Caco-2 (cell line): ENCODE results near the gene MBD3L2. TPM values are rescaled to one million over a fixed set of nuclear protein-coding genes. Genes with fewer than 3 reads are reported as not detected.

Experiments
- BruUV-seq: library from RNA; stranded (reverse); fragments of 400-500 nt; replicated peaks from 2 replicates; lab custom pipeline; 2021; lab: Mats Ljungman, UMichigan
- CTCF ChIA-PET: fragments of 300-600 bp; sonication (Branson Sonifier 250); formaldehyde crosslinking; loops from one replicate; lab custom pipeline; 2022; ENCODE audit warnings: antibody characterized with exemption; lab: Charles Lee
- POLR2A ChIA-PET: fragments of 300-600 bp; sonication (Branson Sonifier 250); formaldehyde crosslinking; loops from one replicate; lab custom pipeline; 2022; ENCODE audit warnings: antibody characterized with exemption; lab: Charles Lee
- DNase-seq, 2 experiments: peaks; one replicate each; pipeline versions ENCODE4 v3.0.0 to v3.0.0-alpha.2; 2020 to 2022
- H3K27me3 ChIP-seq: replicated peaks from 2 replicates; pipeline ENCODE4 v1.6.0; 2011; ENCODE audit warnings: low read length; ENCODE audit not compliant: control insufficient read depth, insufficient read depth
- H3K36me3 ChIP-seq: 2 replicates; pipeline ENCODE4 v1.5.1; 2011; ENCODE audit warnings: low read length; ENCODE audit not compliant: control insufficient read depth, insufficient read depth
- H3K4me1 ChIP-seq: fragments of 250-450 bp; sonication (Bioruptor Pico); 2 replicates; pipeline ENCODE4 v1.5.1; 2020; ENCODE audit warnings: mild to moderate bottlenecking
- H3K4me3 ChIP-seq: 2 replicates; pipeline ENCODE4 v1.5.1; 2011; ENCODE audit warnings: low read depth, mild to moderate bottlenecking, control low read depth, low read length
- H3K9me3 ChIP-seq: fragments of 250-450 bp; sonication (Bioruptor Pico); 2 replicates; pipeline ENCODE4 v1.5.1; 2020; ENCODE audit warnings: mild to moderate bottlenecking, moderate library complexity
- H3K27ac Mint-ChIP-seq: one replicate; pipeline ENCODE4 v1.8.0; 2022; ENCODE audit warnings: mixed read lengths; ENCODE audit not compliant: unreplicated experiment
- H3K27me3 Mint-ChIP-seq: one replicate; pipeline ENCODE4 v1.8.0; 2022; ENCODE audit warnings: mixed read lengths; ENCODE audit not compliant: insufficient read depth, unreplicated experiment
- H3K36me3 Mint-ChIP-seq: one replicate; pipeline ENCODE4 v1.8.0; 2022; ENCODE audit warnings: mild to moderate bottlenecking, mixed read lengths; ENCODE audit not compliant: insufficient read depth, unreplicated experiment
- H3K4me1 Mint-ChIP-seq: one replicate; pipeline ENCODE4 v1.8.0; 2022; ENCODE audit warnings: low read depth, mixed read lengths; ENCODE audit not compliant: unreplicated experiment
- H3K4me3 Mint-ChIP-seq: one replicate; pipeline ENCODE4 v1.8.0; 2022; ENCODE audit warnings: mild to moderate bottlenecking, moderate library complexity, mixed read lengths; ENCODE audit not compliant: unreplicated experiment
- H3K9me3 Mint-ChIP-seq: one replicate; pipeline ENCODE4 v1.8.0; 2022; ENCODE audit warnings: mixed read lengths; ENCODE audit not compliant: unreplicated experiment
- intact Hi-C: fragments of 100-400 bp; cut with micrococcal nuclease; formaldehyde crosslinking; loops from one replicate; pipeline ENCODE4 v1.10.0; 2022; ENCODE audit not compliant: unreplicated experiment
- total RNA-seq: library from RNA; stranded (reverse); gene quantifications from 2 replicates; pipeline ENCODE4 v1.2.3, GENCODE V29; 2022
- TF ChIP-seq, protein P1 (sequence below), 2 experiments: fragments of 200-600 bp in 1 of 2; IDR thresholded peaks; 1 replicate in 1 of 2; 2 replicates in 1 of 2; pipeline versions ENCODE4 v1.5.1 to v1.8.0; 2011 to 2022; ENCODE audit warnings: antibody characterized with exemption in 1 of 2, control low read depth in 1 of 2, inconsistent platforms in 1 of 2, low read depth in 1 of 2, low read length in 1 of 2, mild to moderate bottlenecking in 1 of 2, moderate library complexity in 1 of 2; ENCODE audit not compliant: insufficient read depth in 1 of 2, severe bottlenecking in 1 of 2, unreplicated experiment in 1 of 2

The MBD3L2 gene
- total RNA-seq, 1 experiment from 2014 or later, result not detected

DNA sequence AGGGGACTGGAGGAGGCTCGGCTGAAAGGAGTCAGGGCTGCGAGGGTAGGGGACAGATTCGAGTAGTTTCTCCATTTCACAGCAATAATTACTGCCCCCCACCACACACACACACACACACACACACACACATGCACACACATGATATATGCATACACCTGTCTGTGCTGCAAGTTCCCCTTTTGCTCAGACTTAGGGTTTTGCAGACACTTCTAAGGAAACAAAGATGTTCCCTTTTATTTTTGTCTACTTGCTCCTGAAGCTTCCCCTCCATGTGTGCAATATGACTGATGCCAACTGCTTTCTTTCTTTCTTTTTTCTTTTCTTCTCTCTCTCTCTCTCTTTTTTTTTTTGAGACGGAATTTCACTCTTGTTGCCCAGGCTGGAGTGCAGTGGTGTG is 41.3 kb upstream of the MBD3L2 start:
- no peak overlapping the region for H3K4me3 Mint-ChIP-seq
- no TSS peak for BruUV-seq

DNA sequence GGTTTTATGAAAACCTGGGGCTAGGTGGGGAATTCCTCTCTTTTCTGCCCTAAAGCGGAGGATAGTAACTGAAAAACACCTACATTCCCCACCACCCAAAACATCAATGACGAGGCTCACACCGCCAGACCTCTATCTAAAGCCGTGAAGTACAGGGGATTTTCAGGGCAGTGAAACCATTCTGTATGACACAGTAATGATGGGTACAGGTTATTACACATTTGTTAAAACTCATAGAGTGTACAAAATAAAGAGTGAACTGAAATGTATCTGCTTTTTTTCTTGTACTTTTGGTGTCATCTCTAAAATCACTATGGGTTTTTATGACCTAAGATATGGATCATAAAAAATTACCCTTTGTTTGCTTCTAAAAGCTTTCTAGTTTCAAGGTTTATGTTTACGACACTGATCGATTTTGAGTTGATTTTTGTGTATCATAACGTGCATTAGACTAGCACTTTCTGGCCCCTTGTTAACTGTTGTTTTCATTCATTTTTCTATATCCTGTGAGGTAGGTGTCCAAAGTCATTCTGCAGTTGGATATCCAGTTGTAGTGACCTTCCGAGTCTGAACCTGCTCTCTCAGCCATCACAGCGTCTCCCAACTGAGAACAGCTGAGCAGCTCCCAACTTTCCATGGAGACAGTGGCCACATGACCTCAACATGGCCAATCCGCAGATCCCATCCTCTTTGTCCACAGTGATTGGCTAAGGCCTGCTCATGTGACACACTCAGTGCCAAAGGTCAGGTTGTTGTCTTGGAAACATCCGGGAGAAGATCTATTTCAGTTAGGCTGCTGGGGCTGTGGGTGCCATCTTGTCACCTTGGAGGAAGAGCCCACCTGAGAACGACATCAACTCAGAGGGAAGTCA is 38.2 kb upstream of the MBD3L2 start:
- DNase-seq, result peak in 1 of 2 experiments; percentile 34
- POLR2A ChIA-PET, result no interaction called here

More for the DNA sequence above, 41.3 kb upstream of the MBD3L2 start:
- TF ChIP-seq, protein P1, sequence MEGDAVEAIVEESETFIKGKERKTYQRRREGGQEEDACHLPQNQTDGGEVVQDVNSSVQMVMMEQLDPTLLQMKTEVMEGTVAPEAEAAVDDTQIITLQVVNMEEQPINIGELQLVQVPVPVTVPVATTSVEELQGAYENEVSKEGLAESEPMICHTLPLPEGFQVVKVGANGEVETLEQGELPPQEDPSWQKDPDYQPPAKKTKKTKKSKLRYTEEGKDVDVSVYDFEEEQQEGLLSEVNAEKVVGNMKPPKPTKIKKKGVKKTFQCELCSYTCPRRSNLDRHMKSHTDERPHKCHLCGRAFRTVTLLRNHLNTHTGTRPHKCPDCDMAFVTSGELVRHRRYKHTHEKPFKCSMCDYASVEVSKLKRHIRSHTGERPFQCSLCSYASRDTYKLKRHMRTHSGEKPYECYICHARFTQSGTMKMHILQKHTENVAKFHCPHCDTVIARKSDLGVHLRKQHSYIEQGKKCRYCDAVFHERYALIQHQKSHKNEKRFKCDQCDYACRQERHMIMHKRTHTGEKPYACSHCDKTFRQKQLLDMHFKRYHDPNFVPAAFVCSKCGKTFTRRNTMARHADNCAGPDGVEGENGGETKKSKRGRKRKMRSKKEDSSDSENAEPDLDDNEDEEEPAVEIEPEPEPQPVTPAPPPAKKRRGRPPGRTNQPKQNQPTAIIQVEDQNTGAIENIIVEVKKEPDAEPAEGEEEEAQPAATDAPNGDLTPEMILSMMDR (IDR thresholded peaks at IDR 0.05; ENCODE audit: insufficient read depth in 1 of 2, low read depth in 1 of 2, low read length in 1 of 2, severe bottlenecking in 1 of 2, unreplicated experiment in 1 of 2), result no peak
- ChIA-PET POLR2A (no interaction called here), CTCF (no interaction called here)
- Histone ChIP-seq H3K36me3 (no peaks in the 10 kb centered on the region), H3K27me3 (no peaks in the 10 kb centered on the region), H3K4me1 (no peaks in the 10 kb centered on the region), H3K9me3 (no peaks in the 10 kb centered on the region), H3K4me3 (no peak overlapping the region)
- H3K9me3 Mint-ChIP-seq, result no peaks in the 10 kb centered on the region
- DNase-seq, result no peak
- H3K27ac Mint-ChIP-seq, result no peak overlapping the region
- no peaks in the 10 kb centered on the region for H3K4me1 Mint-ChIP-seq
- H3K27me3 Mint-ChIP-seq, result no peaks in the 10 kb centered on the region
- H3K36me3 Mint-ChIP-seq, result no peaks in the 10 kb centered on the region
- intact Hi-C loops, result no loop called here

DNA sequence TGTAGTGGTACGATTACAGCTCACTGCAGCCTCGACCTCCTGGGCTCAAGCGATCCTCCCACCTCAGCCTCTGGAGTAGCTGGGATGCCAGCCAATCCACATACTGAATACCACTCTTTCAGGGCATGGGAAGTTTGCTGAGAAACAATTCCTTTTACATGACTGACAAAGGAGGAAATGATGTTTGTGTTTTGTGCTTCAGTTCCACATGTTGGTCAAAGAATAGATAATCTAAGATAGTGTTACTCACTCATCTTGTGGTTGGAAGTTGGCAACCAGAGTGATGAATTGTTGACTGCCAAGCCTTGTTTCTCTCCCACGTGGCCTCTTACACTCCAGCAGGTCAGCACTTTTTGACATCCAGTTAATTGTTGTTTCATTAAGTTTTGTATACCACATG is 35.4 kb upstream of the MBD3L2 start:
- H3K9me3 ChIP-seq, result 0 out of 2 replicates have a peak, but pooled peaks cover 5% of the 10 kb centered on the region
- no peaks in the 10 kb centered on the region for H3K36me3 ChIP-seq
- ChIA-PET CTCF (no interaction called here), POLR2A (no interaction called here)
- Mint-ChIP-seq H3K4me1 (no peaks in the 10 kb centered on the region), H3K27me3 (no peaks in the 10 kb centered on the region), H3K36me3 (no peaks in the 10 kb centered on the region), H3K27ac (no peak overlapping the region), H3K4me3 (no peak overlapping the region), H3K9me3 (no peaks in the 10 kb centered on the region)
- intact Hi-C loops, result no loop called here
- TF ChIP-seq, protein P1 (IDR thresholded peaks at IDR 0.05; ENCODE audit: insufficient read depth in 1 of 2, low read depth in 1 of 2, low read length in 1 of 2, severe bottlenecking in 1 of 2, unreplicated experiment in 1 of 2), result no peak
- no peaks in the 10 kb centered on the region for H3K27me3 ChIP-seq
- DNase-seq, result no peak
- no peak overlapping the region for H3K4me3 ChIP-seq
- BruUV-seq, result no TSS peak
- H3K4me1 ChIP-seq, result no peaks in the 10 kb centered on the region

More for the DNA sequence above, 38.2 kb upstream of the MBD3L2 start:
- Histone ChIP-seq H3K4me1 (no peaks in the 10 kb centered on the region), H3K9me3 (0 out of 2 replicates have a peak, but pooled peaks cover 5% of the 10 kb centered on the region), H3K36me3 (no peaks in the 10 kb centered on the region), H3K27me3 (no peaks in the 10 kb centered on the region), H3K4me3 (no peak overlapping the region)
- intact Hi-C loops, result no loop called here
- H3K4me1 Mint-ChIP-seq, result no peaks in the 10 kb centered on the region
- BruUV-seq, result no TSS peak
- TF ChIP-seq, protein P1 (IDR thresholded peaks at IDR 0.05; ENCODE audit: insufficient read depth in 1 of 2, low read depth in 1 of 2, low read length in 1 of 2, severe bottlenecking in 1 of 2, unreplicated experiment in 1 of 2), result no peak
- H3K27me3 Mint-ChIP-seq, result no peaks in the 10 kb centered on the region
- CTCF ChIA-PET, result no interaction called here
- H3K36me3 Mint-ChIP-seq, result no peaks in the 10 kb centered on the region
- H3K27ac Mint-ChIP-seq, result no peak overlapping the region
- no peaks in the 10 kb centered on the region for H3K9me3 Mint-ChIP-seq
- no peak overlapping the region for H3K4me3 Mint-ChIP-seq
